Measurements from ENCODE around the gene PDE1A.

The PDE1A gene

DNA sequence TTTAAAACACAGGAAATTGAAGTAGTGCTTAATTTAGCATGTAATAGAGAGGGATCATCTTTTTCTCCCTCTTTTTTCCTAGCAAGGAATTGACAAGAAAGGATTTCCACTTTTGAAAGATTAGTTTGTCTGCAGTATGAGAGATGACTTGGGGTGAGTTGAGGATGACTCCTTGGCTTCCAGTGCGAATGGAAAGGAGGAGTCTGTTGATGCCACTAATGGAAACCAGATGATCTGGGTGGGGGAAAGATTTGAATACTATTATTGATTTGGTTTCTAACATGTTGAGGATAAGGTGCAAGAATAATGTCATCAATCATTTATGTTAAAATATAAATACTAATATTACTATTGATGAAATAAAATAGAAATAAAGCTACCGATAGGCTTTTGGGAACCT lies 235.8 kb downstream of the PDE1A start:
- no peak for TF ChIP-seq CTCF (IDR thresholded peaks at IDR 0.05)

- TF ChIP-seq CTCF (IDR thresholded peaks at IDR 0.05) = no peak
Measured at GRCh38 chr2:182187130-182187529, 239.7 kb downstream of the PDE1A start.

DNA sequence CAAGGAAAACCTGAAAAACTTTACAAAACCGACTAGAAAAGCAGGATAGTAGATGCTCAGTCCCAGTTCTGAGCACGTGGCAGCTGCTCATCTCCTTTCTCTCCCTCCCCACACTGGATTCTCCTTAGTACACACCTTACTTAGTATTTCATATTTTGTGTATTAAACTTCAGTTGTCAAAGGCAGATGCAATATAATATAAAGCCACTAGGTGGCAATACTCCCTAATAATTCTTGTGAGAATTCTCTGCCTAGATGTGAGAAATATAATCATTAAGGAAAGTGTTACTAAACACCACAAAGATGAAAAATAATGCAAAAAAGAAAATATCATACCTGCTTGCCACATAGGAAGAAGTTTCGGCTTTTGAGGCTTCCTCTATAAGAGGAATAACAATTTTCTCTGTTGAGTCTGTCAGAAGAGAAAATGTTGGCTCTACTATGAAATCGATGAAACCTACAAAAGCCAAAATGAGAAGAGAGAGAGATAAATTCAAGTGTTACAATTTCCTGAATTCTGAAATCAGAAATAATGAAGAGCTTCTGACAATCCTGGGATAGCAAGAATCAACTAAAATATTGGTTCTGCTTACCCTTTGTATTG lies 240.6 kb downstream of the PDE1A start:
- TF ChIP-seq CTCF (IDR thresholded peaks at IDR 0.05) = peak; percentile 64

DNA sequence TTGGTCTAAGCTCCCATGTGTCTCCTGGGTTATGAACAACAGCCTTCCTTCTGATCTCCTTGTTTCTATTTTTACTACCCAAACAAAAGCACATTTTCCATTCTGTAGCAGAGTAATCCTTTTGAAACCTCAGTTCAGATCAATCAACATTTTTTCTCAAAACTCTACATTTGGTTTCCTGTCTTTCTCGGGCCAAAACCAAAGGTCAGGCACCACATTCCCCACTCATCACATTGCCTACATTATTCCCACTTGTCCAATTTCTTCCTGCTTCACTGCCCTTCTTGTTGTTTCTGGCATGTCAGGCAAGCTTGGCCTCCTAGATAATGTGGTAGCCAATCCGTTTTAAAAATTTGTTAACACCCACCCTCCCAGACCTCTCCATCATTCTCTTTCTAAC lies 244.4 kb downstream of the PDE1A start:
- TF ChIP-seq CTCF (IDR thresholded peaks at IDR 0.05) = no peak

DNA sequence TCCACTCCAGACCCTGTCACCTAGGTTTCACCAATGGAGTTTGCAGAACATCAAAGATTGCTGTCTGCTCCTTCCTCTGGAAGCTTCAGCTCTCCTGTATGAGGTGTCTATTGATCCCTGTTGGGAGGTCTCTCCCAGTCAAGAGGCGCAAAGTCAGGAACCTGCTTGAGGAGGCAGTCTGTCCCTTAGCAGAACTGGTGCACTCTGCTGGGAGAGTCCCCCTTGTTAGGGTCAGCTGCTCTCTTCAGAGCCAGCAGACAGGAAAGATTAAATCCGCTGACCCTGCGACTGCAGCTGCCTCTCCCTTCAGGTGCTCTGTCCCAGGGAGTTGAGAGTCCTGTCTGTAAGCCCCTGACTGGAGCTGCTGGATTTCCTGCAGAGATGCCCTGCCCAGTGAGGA lies 245.5 kb downstream of the PDE1A start:
- TF ChIP-seq CTCF (IDR thresholded peaks at IDR 0.05) = no peak

DNA sequence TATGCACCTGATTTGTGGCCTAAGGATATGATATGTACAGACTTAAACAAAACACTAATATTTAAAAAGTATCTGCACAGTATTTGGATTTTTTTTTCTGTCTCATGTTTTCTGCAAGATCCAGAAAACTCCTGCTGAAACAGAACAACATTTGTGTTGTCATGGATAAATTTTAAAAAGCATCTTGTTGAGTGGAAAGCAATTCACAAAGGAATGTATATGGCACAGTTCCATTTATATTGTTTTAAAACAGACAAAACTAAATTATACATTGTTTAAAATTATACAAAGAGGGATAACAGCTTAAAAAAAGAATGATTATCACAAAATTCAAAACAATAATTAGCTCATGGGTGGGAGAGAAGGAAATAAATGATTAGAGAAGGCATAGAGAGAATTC lies 247.7 kb downstream of the PDE1A start:
- TF ChIP-seq CTCF (IDR thresholded peaks at IDR 0.05) = no peak

GRCh38 chr2:182173944-182174622 lies 252.8 kb downstream of the PDE1A start:
- no peak for TF ChIP-seq CTCF (IDR thresholded peaks at IDR 0.05)

Data from LNCAP (cell line).